GM21528 (cell line): Measurements from ENCODE around the gene WASL.
"Not testable (repeated sequence)": the region's sequence is repeated elsewhere in the genome, so short reads cannot be mapped to it uniquely, and the experiment has no call there.

ENCODE experiments used
- ATAC-seq: cut with Tn5 transposase; IDR thresholded peaks from one replicate; pipeline ENCODE4 v1.9.1; 2021; ENCODE audit warnings: mild to moderate bottlenecking, moderate library complexity; ENCODE audit not compliant: unreplicated experiment, low FRiP score

The WASL gene

GRCh38 chr7:123737168-123737674 lies 11.6 kb downstream of the WASL start:
- ATAC-seq = not testable (repeated sequence)

DNA sequence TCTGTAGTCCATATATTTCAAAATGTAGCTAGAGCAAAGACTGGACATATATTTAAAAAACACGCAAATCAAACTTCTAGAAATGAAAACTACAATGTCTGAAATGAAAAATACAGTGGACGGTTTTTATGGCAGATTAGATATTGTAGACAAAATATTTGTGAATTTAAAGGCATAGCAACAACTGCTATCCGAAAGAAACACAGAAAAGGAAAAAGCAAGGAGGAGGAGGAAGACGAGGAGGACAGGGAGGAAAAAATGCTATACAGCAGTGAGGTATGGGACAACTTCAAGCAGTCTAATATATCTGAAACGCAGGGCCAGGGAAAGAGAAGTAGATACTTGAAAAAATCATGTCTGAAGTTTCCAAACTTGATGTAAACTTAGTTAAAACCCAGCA lies 13.3 kb downstream of the WASL start:
- ATAC-seq = no peak

DNA sequence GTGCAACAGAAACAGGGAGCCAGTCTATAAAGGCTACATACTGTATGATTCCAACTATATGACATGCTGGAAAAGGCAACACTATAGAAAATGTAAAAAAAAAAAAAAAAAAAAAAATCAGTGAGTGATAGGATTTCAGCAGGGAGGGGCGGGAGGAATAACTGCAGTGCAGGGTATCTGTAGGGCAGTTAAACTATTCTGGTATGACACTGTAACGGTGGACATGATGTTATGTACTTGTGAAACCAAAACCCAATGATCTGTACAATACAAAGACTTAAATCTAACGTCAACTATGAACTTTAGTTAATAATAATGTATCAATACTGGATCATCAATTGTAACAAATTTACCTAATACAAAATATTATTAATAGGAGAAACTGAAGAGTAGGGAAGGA lies 14.3 kb downstream of the WASL start:
- no peak for ATAC-seq

- ATAC-seq = no peak
These were observed 16.3 kb downstream of the WASL start for GRCh38 chr7:123732413-123733091.

DNA sequence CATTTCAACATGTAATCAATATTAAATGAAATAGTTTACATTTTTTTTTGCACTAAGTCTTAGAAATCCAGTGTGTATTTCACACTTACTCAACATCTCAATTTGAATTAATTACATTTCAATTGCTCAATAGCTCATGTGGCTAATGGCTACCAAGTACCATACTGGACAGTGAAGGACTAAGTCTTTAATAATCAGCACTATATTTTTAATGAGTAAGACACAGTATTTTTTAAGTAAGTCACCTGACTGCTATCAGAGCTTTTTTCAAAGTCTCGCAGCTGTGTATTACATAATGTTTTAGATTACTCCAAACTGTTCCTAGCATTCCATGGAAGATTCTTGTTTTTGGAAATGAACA lies 19.6 kb downstream of the WASL start:
- no peak for ATAC-seq

GRCh38 chr7:123727071-123727837 lies 21.5 kb downstream of the WASL start:
- ATAC-seq = no peak

DNA sequence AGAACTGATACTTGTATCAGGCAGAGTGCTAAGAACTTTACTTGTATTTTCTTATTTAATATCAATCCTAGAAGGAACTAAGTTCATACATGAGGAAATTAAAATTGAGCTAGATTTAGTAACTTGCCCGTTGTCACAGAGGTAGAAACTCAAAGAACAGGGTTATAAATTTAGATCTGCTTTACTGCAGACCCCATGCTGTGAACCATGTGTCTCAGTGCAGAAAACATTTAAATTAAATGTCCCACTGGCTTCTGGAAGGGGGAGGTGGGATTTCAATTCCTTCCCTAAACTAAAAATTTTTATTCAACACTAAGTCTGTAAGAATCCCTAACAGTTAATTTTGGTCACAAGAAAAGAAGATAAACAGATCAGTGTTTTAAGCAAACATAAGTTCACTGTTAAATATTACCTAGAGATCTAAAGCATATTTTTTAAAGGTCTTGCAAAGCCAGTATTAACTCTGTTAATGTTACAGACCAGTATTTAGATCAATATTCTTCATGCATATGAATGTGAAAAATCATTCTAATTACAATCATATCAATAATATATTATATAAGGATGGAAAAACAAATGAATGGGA lies 23.1 kb downstream of the WASL start:
- ATAC-seq = no peak

DNA sequence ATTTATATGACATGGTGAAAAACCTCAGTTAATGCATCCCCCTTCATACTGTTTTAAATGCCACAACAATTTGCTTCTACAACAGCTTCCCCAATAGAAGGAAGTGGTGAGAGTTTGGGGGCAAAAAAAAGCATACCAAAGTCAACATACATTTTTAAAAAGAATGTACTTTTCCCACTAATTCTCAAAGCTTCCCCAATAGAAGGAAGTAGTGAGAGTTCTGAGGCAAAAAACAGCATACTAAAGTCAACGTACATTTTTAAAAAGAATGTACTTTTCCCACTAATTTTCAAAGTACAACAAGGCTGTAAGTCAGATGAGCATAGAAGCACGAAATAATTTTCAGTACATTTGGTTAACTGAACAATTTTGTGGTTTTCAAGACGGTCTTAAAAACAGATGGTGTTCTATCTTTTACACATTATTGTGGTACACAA lies 24.0 kb downstream of the WASL start:
- ATAC-seq = no peak

DNA sequence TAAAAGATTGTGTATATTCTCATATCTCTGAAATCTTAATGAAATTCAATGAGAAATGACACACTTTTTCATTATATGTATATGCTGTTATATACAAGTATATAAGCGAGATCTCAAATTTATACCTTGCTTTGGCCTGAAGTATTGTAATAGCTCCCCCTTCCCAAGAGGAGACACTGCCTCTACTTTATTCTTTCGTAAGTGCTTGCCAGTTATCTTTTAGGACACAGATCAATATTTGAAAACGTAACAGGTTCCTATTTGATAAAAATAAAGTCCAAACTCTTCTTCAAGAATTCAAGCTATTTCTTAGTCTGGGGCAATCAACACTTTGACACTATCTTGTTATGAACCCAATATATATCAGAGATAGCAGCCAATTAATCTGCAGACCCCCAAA lies 24.9 kb downstream of the WASL start:
- no peak for ATAC-seq

GRCh38 chr7:123720527-123720926 lies 28.3 kb downstream of the WASL start:
- ATAC-seq = not testable (repeated sequence)

DNA sequence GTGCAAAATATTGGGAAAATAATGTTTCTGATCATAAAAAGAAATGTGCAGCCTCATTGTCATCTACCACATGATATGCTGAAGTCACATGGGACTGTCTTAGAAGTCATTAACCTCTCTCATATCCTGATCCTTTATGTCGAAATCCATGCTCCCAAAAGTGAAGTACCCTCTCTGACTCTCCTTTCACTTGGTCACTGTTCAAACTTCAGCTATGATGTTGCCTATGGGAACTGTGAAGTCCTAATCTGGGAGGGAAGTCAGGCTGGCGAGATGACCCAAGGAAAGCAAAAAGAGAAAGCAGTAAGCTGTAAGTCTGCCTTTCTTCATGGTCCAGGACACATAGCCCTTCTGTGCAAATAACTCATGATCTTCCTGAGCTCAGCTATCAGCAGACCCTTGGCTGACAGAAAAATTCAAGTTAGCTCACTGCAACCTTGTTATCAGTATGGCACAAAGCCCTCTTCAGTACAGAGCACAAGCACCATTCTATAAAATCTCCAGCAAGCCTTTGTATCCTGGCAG lies 29.5 kb downstream of the WASL start:
- no peak for ATAC-seq

DNA sequence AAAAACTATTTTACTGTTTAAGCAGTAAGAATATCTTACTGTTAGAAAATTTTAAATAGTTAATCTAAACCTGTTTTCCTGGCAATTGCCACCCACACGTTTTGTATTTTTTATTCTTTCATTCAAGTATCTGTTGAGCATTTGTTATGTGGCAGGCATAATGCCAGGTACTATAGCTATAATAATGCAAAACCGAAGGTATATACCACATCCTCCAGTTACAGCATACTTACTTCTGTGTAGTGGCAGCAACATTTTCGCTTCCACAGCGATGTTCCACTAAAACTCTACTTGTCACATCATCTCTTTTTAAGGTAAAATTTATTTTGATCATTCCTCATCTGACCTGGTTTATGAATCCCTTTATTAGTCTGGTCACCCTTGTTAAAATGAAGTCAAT lies 30.0 kb downstream of the WASL start:
- ATAC-seq = no peak

DNA sequence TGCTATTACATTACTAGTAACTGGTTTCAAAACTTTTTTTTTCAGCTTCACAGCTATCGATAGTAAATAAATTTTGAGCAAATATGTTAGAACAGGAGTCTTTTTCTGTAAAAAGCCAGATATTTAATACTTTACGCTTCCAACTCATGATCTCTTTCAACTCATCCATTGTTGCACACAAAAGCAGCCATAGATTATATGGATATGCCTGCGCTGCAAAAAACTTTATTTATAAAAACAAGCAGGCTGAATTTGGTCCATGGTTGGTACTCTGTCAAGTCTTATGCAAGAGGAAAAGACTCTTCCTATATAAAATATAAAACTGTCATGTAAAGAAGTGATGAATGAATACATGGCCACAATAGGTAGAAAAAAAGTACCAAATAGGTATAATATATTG lies 31.1 kb downstream of the WASL start:
- ATAC-seq = no peak

GRCh38 chr7:123716877-123717276 lies 31.9 kb downstream of the WASL start:
- no peak for ATAC-seq

DNA sequence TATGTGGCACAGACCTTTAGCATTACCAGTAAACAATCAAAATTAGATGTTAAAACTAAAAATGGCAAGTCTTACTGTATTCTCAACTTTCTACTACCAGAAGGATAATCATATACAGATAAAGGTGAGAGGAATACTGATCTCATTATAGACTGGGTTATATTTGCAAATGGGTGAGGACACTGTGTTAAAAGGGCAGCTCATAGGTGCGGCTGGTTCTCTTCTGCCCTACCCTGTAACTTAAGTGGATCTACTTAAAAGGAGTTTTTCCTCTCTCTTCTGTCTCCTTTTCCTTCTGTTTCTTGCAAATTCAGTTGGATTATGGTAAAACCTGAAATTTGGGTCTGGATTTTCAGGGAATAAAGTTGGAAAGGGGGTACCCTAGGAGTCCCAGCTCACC lies 33.0 kb downstream of the WASL start:
- no peak for ATAC-seq

DNA sequence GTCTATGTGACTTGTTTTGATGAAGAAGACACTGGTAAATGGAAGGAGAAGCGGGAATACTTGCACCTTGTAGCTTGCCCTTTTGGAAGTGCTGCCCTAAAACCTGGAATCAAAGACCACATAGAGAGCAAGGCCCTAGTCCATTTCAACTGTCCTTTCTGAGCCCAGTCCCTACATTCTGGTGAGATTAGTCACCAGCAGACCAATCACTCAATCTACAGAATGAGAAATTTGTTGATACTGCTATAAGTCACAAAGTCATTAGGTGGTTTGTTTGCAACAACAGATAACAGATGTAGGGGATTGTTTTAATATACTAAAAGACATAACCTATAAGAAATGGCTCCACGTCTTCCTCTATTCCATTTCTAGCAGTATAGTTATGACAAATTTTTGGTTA lies 33.6 kb downstream of the WASL start:
- no peak for ATAC-seq

- no peak for ATAC-seq
These were observed 34.3 kb downstream of the WASL start for GRCh38 chr7:123714296-123715080.

- no peak for ATAC-seq
These were observed 36.2 kb downstream of the WASL start for GRCh38 chr7:123712619-123713018.

GRCh38 chr7:123711832-123712293 lies 36.9 kb downstream of the WASL start:
- no peak for ATAC-seq

- ATAC-seq = no peak
These were observed 38.1 kb downstream of the WASL start for GRCh38 chr7:123710683-123711082.

DNA sequence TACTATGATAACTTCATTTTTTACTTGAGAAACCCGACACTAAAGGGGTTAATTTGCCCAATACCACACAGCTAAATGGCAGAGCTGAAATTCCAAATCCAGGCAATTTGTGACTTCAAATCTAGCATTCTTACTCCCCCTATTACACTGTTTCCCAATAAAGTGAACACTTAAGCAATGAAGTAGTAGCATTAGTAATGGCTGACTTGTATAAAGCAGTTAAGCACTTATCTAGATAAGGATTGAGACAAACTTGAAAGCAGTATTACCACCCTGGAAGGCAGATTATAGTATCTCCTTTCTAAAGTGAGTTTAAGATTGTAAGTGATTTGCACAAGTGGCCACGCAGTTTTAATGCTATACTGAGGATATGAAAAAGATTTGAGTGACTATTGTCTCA lies 39.3 kb downstream of the WASL start:
- no peak for ATAC-seq
